GM19043 (cell line): ENCODE data around the gene CELF2.
"Not testable (repeated sequence)": the region's sequence is repeated elsewhere in the genome, so short reads cannot be mapped to it uniquely, and the experiment has no call there.

Source experiments
- ATAC-seq: cut with Tn5 transposase; IDR thresholded peaks from one replicate; pipeline ENCODE4 v1.9.1; 2021; ENCODE audit warnings: low read depth; ENCODE audit not compliant: unreplicated experiment

CELF2 gene

GRCh38 chr10:11017570-11018431, at the start of gene CELF2:
CELF2 (plus strand) TSS chr10:11017872; CDS start chr10:11018090, 218 bp downstream.
- peak; percentile 64 for ATAC-seq

GRCh38 chr10:10968257-10968588, 49.4 kb upstream of the CELF2 start:
- ATAC-seq = no peak

DNA sequence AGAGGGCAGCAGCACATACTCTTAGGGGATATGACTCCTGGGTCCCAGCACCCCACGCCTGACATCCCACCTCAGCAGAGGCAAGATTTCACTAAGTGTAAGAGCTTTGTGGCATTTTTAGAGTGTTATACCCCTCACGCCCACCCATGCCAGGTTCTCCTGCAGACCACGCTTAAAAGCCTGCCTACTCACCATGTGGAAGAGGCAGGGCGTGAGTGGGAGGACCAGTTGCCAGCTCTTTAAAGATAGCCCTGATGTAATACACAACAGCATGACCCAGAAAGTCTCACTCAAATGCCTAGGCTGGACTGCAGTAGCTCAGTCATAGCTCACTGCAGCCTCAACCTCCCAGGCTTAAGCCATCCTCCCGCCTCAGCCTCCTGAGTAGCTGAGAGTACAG, 44.4 kb upstream of the CELF2 start:
- no peak for ATAC-seq

- no peak for ATAC-seq
Measured at GRCh38 chr10:10975647-10976046, 42.0 kb upstream of the CELF2 start.

DNA sequence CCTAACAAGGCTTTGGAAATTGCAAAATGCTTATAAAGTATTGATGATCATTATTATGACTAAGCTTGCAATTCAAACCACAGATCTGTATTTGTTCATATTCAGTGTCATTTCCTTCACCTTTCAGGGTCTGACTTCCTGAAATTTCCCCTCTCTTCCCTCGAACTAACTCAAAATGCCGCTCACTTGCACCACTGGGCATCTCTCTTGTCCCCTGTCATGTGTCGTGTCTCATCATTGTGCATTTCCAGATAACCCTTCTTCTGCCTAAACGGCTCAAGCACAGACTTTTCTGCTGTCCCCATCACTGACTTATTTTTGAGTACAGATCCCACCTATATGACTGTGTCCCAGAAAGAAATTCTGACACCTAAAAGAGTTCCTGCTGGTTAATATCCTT, 41.0 kb upstream of the CELF2 start:
- ATAC-seq = no peak

GRCh38 chr10:10977226-10977956, 40.3 kb upstream of the CELF2 start:
- no peak for ATAC-seq

DNA sequence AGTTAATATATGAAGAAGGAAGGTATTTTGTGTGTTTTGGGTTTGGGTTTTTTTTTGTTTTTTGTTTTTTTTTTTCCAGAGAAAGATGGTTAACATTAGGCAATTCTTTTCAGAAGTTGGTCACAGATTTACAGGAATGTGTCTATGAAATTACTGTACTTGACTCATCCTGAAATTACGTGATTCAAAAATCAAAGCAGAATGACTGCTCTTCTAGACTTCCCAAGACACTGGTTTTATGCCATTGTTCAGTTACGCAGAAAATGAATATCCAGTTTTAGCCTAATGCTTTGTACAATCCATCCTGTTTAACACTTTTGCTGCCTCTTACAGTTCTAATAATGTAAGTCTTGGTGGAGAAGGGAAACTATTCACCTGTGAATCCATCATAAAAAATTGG, 39.7 kb upstream of the CELF2 start:
- ATAC-seq = no peak

DNA sequence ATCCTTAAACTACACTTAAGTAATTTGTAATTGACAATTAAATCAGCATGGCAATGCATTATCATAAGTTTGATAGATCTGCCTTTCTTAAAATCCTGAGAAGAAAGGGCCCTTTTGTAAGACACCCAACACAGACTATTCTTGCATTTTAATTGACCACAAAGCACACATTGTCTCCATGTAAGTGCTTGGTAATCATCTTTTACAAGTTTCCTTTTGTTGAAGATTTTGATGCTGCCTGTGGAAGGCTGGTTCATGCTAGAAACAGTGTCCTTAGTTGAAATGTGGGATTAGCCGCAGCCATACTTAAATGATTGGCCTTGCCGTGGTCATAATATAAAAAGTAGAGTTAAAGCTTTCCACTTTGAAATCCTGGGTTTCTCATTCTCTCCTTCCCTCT, 32.3 kb upstream of the CELF2 start:
- ATAC-seq = no peak

GRCh38 chr10:10986606-10987005, 31.1 kb upstream of the CELF2 start:
- ATAC-seq = no peak

- ATAC-seq = no peak
Measured at GRCh38 chr10:10987111-10987510, 30.6 kb upstream of the CELF2 start.

GRCh38 chr10:10989669-10990068, 28.0 kb upstream of the CELF2 start:
- ATAC-seq = no peak

DNA sequence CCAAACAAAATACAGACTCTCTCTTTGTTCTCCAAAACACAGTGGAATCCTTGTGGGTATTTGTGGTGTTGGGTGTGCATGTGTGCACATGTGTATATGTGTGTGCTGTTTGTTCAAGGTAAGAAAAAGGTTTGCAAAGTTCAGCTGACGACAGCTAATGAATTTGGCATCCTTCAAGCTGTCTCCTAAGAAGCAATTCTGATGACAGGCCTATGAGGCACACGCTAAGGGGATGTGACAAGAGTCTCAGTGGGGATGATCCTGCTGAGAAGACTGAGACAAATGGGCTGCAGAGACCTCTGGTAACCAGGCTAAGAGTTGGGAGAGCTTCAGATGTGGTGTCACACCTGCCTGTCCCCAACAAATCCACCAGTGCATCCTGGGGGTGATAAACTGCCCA, 26.5 kb upstream of the CELF2 start:
- ATAC-seq = no peak

DNA sequence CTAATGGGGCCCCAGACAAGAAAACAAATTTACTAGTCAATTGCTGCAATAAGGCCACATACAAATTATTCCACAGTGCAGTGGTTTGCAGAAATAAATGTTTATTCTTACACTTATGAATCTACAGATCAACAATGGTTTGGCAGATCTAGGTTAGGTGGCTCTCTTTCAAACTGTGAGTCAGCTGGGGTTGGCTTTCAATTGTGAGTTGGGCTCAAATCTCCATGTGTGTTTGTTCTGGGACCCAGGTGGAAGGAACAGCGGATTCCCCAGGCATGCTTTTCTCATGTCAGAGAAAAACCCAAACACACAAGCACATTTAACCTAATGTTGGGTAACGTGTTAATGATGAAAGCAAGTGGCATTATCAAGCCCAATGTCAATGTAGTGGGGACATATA, 25.6 kb upstream of the CELF2 start:
- no peak for ATAC-seq

- ATAC-seq = no peak
Measured at GRCh38 chr10:10992961-10993714, 24.5 kb upstream of the CELF2 start.

DNA sequence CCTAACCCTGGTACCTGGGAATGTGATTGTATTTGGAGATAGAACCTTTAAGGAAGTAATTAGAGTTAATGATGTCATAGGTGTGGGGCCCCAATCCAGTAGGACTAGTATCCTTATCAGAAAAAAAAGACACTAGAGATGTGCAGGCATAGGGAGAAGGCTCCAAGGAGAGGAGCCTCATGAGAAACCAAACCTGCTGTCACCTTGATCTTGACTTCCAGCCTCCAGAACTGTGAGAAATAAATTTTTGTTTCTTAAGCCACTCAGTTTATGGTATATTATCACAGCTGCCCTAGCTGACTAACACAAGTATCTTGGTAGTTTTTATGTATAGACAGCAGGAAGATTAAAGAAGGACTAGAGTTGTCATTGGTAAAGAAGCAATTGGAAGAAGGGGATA, 23.9 kb upstream of the CELF2 start:
- no peak for ATAC-seq

DNA sequence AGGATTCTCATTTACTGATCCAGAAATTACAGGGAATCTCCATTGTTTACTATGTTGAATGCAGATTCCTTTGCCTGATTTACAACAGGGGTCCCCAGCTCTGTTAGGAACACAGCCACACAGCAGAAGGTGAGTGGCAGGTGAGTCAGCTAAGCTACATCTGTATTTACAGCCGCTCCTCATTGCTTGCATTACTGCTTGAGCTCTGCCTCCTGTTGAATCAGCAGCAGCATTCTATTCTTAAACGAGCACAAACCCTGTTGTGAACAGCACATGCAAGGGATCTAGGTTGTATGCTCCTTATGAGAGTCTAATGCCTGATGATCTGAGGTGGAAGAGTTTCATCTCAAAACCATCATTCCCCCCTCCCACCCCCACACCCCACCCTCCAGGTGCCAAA, 23.3 kb upstream of the CELF2 start:
- no peak for ATAC-seq

- no peak for ATAC-seq
Measured at GRCh38 chr10:10995120-10995519, 22.6 kb upstream of the CELF2 start.

GRCh38 chr10:10996966-10997620, 20.6 kb upstream of the CELF2 start:
- ATAC-seq = no peak

DNA sequence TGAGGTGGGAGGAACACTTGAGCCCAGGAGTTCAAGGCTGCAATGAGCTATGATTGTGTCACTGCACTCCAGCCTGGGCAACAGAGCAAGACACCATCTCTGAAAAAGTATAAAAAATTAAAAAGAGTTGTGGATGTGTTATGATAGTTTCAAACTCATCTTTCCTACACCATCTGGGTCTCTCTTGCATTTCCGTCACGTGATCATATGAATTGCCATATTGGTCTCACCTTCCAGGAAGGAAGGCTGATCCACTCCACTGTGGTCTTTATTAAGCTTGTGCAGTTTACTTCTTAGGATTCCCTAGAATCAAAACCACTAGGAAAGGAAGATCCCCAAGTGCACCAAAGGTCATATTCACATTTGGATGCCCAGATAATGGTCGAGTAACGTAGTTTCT, 18.2 kb upstream of the CELF2 start:
- not testable (repeated sequence) for ATAC-seq

- no peak for ATAC-seq
Measured at GRCh38 chr10:11002485-11002884, 15.2 kb upstream of the CELF2 start.

- ATAC-seq = no peak
Measured at GRCh38 chr10:11002916-11003315, 14.8 kb upstream of the CELF2 start.
